ENCODE results near the gene OGA. TPM values are rescaled to one million over a fixed set of nuclear protein-coding genes. Genes with fewer than 3 reads are reported as not detected.

The OGA gene
- total and polyA plus RNA-seq, 2 of the 8 experiments (the other 6 are each of a cell fraction or from before 2014, with no cell fraction given), result 31.2 to 107 TPM

- no peak for FAIRE-seq
- H4K91ac ChIP-seq (replicated peaks; ENCODE audit: insufficient read length, low read length), result no peak overlapping the region
- WGBS, 2 experiments (ENCODE audit: extremely low coverage in 1 of 2, insufficient coverage in 1 of 2, insufficient read length in 1 of 2, insufficient replicate concordance in 2 of 2, low coverage in 1 of 2, low lambda C conversion rate in 2 of 2, missing lambda C conversion rate in 1 of 2), result 82% methylated on average over 2 of the region's 2 CpGs; no CpG with 5 or more reads in 1 of the 2 experiments
Measured at GRCh38 chr10:101784558-101784957, 33.7 kb downstream of the OGA start.

More at GRCh38 chr10:101784558-101784957, 33.7 kb downstream of the OGA start:
- Histone ChIP-seq H3K9me3 (ENCODE audit: insufficient read depth in 2 of 2, low read depth in 1 of 2, low read length in 1 of 2) (no peaks in the 10 kb centered on the region), H3K4me3 (ENCODE audit: extremely low read depth in 1 of 4, insufficient read depth in 2 of 4, low read depth in 3 of 4, low read length in 4 of 4) (no peak overlapping the region), H3K79me1 (ENCODE audit: low read depth, low read length) (peaks cover 7% of the 10 kb centered on the region), H2BK12ac (ENCODE audit: low read depth, low read length) (no peak overlapping the region), H2BK120ac (replicated peaks; ENCODE audit: low read depth, low read length) (no peak overlapping the region), H3K23me2 (ENCODE audit: low read depth, low read length) (peaks cover 17% of the 10 kb centered on the region), H4K8ac (ENCODE audit: extremely low read depth, insufficient read depth, low read length) (no peak overlapping the region), H3K14ac (ENCODE audit: insufficient read length) (no peak overlapping the region), H3K56ac (replicated peaks; ENCODE audit: insufficient read length, low read depth, low read length) (no peak overlapping the region), H2BK20ac (ENCODE audit: low read length) (no peak overlapping the region), H3K36me3 (ENCODE audit: control insufficient read depth in 2 of 4, insufficient read depth in 4 of 4, low read length in 3 of 4) (peaks cover 12 to 34% (median 26%) of the 10 kb centered on the region in 4 experiments), H4K20me1 (replicated peaks in 1 of 2; ENCODE audit: control insufficient read depth in 1 of 2, insufficient read depth in 2 of 2, low read length in 2 of 2) (peaks cover 14 to 18% of the 10 kb centered on the region in 2 experiments), H3K23ac (ENCODE audit: insufficient read length) (no peak overlapping the region), H4K5ac (ENCODE audit: insufficient read length, low read depth, low read length) (no peak overlapping the region), H3K79me2 (ENCODE audit: control insufficient read depth in 1 of 2, insufficient read depth in 2 of 2, low read length in 2 of 2) (peaks cover 0 to 8% of the 10 kb centered on the region in 2 experiments; a peak in 1 of 4 replicates), H3K9ac (replicated peaks in 1 of 4; ENCODE audit: extremely low read depth in 1 of 4, low read depth in 3 of 4, low read length in 3 of 4) (no peak overlapping the region), H2BK15ac (ENCODE audit: low read length) (no peak overlapping the region), H2BK5ac (ENCODE audit: low read depth, low read length) (no peak overlapping the region), H3K27ac (ENCODE audit: low read depth, low read length) (no peak overlapping the region), H3K27me3 (replicated peaks in 1 of 4; ENCODE audit: control insufficient read depth in 3 of 4, extremely low read depth in 1 of 4, insufficient read depth in 3 of 4, low read length in 3 of 4) (peaks cover 0 to 10% (median 6%) of the 10 kb centered on the region in 4 experiments; a peak in 5 of 7 replicates), H3K18ac (ENCODE audit: extremely low read depth, low read length) (no peak overlapping the region), H3K4ac (replicated peaks; ENCODE audit: insufficient read length, low read depth, low read length) (no peak overlapping the region), H3K4me1 (replicated peaks in 1 of 4; ENCODE audit: control insufficient read depth in 3 of 4, insufficient read depth in 4 of 4, low read length in 3 of 4) (peaks cover 4 to 28% (median 18%) of the 10 kb centered on the region in 4 experiments), H2AK5ac (ENCODE audit: low read depth, low read length) (no peak overlapping the region), H3K4me2 (ENCODE audit: insufficient read depth in 1 of 2, low read depth in 2 of 2, low read length in 2 of 2) (no peak overlapping the region; a peak in 1 of 4 replicates), H2AFZ (ENCODE audit: low read length) (no peak overlapping the region)
- no peak for DNase-seq (ENCODE audit: low read depth in 1 of 2, low spot score in 2 of 2)
- ChIA-PET CTCF (ENCODE audit: partially characterized antibody) (interaction anchor here (0.9 to 9.8 kb wide), 12 partner anchors 13 to 570 kb away, joined by 3 to 246 read pairs (median 4); no protein-coding TSS in a partner anchor), POLR2A (ENCODE audit: partially characterized antibody) (interaction anchor here (0.7 to 9.1 kb wide), 9 partner anchors 8 to 38 kb away, joined by 3 to 66 read pairs (median 9); partner anchors contain the start of gene OGA)
- no peak for TF ChIP-seq HDAC2 (IDR thresholded peaks at IDR 0.05; ENCODE audit: borderline replicate concordance in 1 of 2, low read depth in 2 of 2, low read length in 2 of 2)

All from H1 (cell line).